HCEC 1CT (cell line): ENCODE data around the gene MOK.

ENCODE experiments used
- DNase-seq: peaks from one replicate; pipeline ENCODE4 v3.0.0-alpha.2; 2017

The MOK gene

GRCh38 chr14:102240481-102240880, 64.5 kb downstream of the MOK start:
- peak; percentile 7 for DNase-seq

GRCh38 chr14:102239231-102239630, 65.7 kb downstream of the MOK start:
- no peak for DNase-seq

GRCh38 chr14:102238766-102239165, 66.2 kb downstream of the MOK start:
- no peak for DNase-seq

GRCh38 chr14:102238131-102238530, 66.8 kb downstream of the MOK start:
- no peak for DNase-seq

GRCh38 chr14:102236026-102236425, 68.9 kb downstream of the MOK start:
- DNase-seq: no peak

- DNase-seq: peak; percentile 69
Measured at GRCh38 chr14:102235275-102235897, 69.6 kb downstream of the MOK start.

GRCh38 chr14:102234331-102235264, 70.4 kb downstream of the MOK start:
- DNase-seq: no peak

- DNase-seq: no peak
Measured at GRCh38 chr14:102233081-102233480, 71.9 kb downstream of the MOK start.

- DNase-seq: no peak
Measured at GRCh38 chr14:102232348-102232625, 72.7 kb downstream of the MOK start.

- no peak for DNase-seq
Measured at GRCh38 chr14:102231476-102232347, 73.3 kb downstream of the MOK start.

GRCh38 chr14:102230481-102231210, 74.3 kb downstream of the MOK start:
- no peak for DNase-seq

GRCh38 chr14:102229739-102230092, 75.2 kb downstream of the MOK start:
- no peak for DNase-seq

GRCh38 chr14:102229071-102229738, 75.8 kb downstream of the MOK start:
- DNase-seq: no peak

- no peak for DNase-seq
Measured at GRCh38 chr14:102227184-102227964, 77.6 kb downstream of the MOK start.

GRCh38 chr14:102226356-102227125, 78.4 kb downstream of the MOK start:
- DNase-seq: no peak

GRCh38 chr14:102225936-102226335, 79.0 kb downstream of the MOK start:
- DNase-seq: no peak

GRCh38 chr14:102225386-102225785, 79.6 kb downstream of the MOK start:
- no peak for DNase-seq

- DNase-seq: no peak
Measured at GRCh38 chr14:102223682-102224081, 81.3 kb downstream of the MOK start.

GRCh38 chr14:102222751-102223150, 82.2 kb downstream of the MOK start:
- DNase-seq: no peak

GRCh38 chr14:102222009-102222575, 82.9 kb downstream of the MOK start:
- no peak for DNase-seq
